ENCODE measurements around the gene STXBP1. TPM values are rescaled to one million over a fixed set of nuclear protein-coding genes. Genes with fewer than 3 reads are reported as not detected.

The STXBP1 gene
- 36.4 and 43.1 TPM in 2 replicates for total RNA-seq (2011; cell fraction: chromatin; rRNA removed; ENCODE audit: low replicate concordance)
- total RNA-seq (2011; cell fraction: nucleolus; rRNA removed), result 15.3 and 19.2 TPM in 2 replicates
- total RNA-seq (2011; cell fraction: nucleoplasm; rRNA removed), result 30.8 and 40.9 TPM in 2 replicates
- total RNA-seq (2014; rRNA removed), result 9.7 and 14.7 TPM in 2 replicates
- total RNA-seq (2014; rRNA removed; fragmentation: Illumina TruSeq; extraction: Trizol), result 5.6 and 6.0 TPM in 2 replicates
- total RNA-seq (2015; rRNA removed; fragmentation: Illumina TruSeq; extraction: Trizol), result 4.4 and 4.6 TPM in 2 replicates
- 32.5 and 35.1 TPM in 2 replicates for total RNA-seq (2021)
- polyA plus RNA-seq (2011; rRNA removed), result 11.1 and 15.9 TPM in 2 replicates
- 9.6 and 10.4 TPM in 2 replicates for polyA plus RNA-seq (2011; cell fraction: cytosol; rRNA removed)
- polyA plus RNA-seq (2011; cell fraction: nucleus; rRNA removed), result 19.9 and 22.9 TPM in 2 replicates
- polyA plus RNA-seq (2012), result 24.2 and 28.8 TPM in 2 replicates
- polyA plus RNA-seq (2014; fragmentation: Illumina TruSeq; extraction: Trizol), result 20.2 and 23.8 TPM in 2 replicates
- 1 to 10 TPM; 6.2 to 8.1 TPM for polyA plus RNA-seq (2014; fragmentation: Nextera tagmentation; extraction: Ambion mirVana)
- polyA plus RNA-seq (2014; rRNA removed), result 10.9 and 12.7 TPM in 2 replicates
- 9.1 and 12.1 TPM in 2 replicates for polyA minus RNA-seq (2011; rRNA and poly(A)+ RNA removed)
- polyA minus RNA-seq (2011; cell fraction: cytosol; rRNA and poly(A)+ RNA removed), result 15.6 and 23.9 TPM in 2 replicates
- 7.0 and 13.6 TPM in 2 replicates for polyA minus RNA-seq (2011; cell fraction: nucleus; rRNA and poly(A)+ RNA removed)
- Bru-seq, nascent RNA, result percentile 53 among the genes with signal in this experiment
- BruChase-seq, experiment 1, labeled RNA remaining after a 2-hour chase, result percentile 53 among the genes with signal in this experiment
- percentile 58 among the genes with signal in this experiment for BruChase-seq, experiment 2, labeled RNA remaining after a 6-hour chase
- long read RNA-seq, experiment 1, transcript STXBP1-201 (19 exons, 3,765 nt), result minor isoform, 5 of 25 reads
- long read RNA-seq, experiment 1, transcript STXBP1-212 (1 exons, 2,582 nt), result major isoform, 8 of 25 reads
- long read RNA-seq, experiment 1, partial matches to known transcripts, result 10 of 25 reads
- long read RNA-seq, experiment 1, other reads (novel, unspliced or antisense), result 2 of 25 reads
- long read RNA-seq, experiment 2, transcript STXBP1-212 (1 exons, 2,582 nt), result minor isoform, 5 of 21 reads
- long read RNA-seq, experiment 2, transcript STXBP1-201 (19 exons, 3,765 nt), result major isoform, 7 of 21 reads
- long read RNA-seq, experiment 2, partial matches to known transcripts, result 3 of 21 reads
- long read RNA-seq, experiment 2, other reads (novel, unspliced or antisense), result 6 of 21 reads
- long read RNA-seq, experiment 3, partial matches to known transcripts, result 4 of 8 reads
- long read RNA-seq, experiment 3, other reads (novel, unspliced or antisense), result 1 of 8 reads

DNA sequence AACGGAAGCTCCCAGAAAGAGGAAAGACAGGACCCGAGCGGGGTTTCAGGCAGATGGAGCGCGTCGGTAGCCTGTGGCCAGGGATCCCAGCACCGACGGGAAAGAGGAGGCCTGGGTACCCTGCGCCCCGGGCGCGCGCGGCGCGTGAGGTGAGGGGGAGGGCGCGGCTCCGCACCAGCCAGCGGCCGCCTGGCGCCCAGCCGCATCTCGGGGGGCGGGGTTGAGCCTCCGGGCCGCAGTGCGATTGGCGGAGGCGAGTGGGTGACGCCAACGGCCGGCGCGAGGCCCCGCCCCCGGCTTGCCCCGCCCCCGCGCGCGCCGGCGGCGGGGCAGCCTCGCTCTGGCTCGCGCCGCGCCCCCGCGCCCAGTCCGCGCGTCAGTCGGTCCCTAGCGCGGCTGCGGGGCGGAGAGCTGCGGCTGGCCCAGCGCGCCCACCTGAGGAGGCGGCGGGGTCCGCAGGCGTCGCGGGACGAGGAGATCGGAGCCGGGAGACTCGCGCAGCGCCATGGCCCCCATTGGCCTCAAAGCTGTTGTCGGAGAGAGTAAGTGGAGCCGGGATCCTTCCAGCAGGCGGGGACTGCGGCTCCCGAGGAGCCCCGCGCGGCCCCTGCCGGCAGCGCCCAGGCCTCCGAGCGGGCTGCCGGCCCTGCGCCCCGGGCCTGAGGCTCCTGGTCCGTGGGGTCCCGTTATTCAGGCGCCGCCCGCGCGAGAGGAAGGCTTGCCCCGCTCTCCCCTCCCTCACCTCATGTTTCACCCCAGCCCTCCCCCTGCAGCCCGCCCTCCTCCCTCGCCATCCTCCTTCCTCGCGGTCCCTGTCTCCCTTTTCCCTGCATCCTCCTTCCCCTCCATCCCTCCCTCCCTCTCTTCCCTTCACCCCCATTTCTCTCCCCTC lies at the start of gene STXBP1:
TSS of gene STXBP1 (plus strand) at position 379 of the 892 bp plus-strand sequence. CDS start at position 506, 127 bp downstream.
- Histone ChIP-seq H4K20me1 (replicated peaks; ENCODE audit: control insufficient read depth, insufficient read depth, low read length) (no peaks in the 10 kb centered on the region), H3K27ac (ENCODE audit: extremely low read depth, low read depth, low read length) (peak within 1 kb of the TSS; percentile 71), H3K9ac (ENCODE audit: insufficient read depth in 1 of 2, low read depth in 2 of 2, low read length in 2 of 2) (peak within 1 kb of the TSS; percentile 66 to 92), H3K27me3 (ENCODE audit: control insufficient read depth in 2 of 2, insufficient read depth in 2 of 2, low read length in 2 of 2) (no peaks in the 10 kb centered on the region), H3K4me2 (ENCODE audit: insufficient read depth, low read length) (peak within 1 kb of the TSS; percentile 93), H3K4me1 (replicated peaks in 1 of 2; ENCODE audit: control insufficient read depth in 2 of 2, insufficient read depth in 2 of 2, low read length in 2 of 2) (peaks cover 18 to 32% of the 10 kb centered on the region in 2 experiments), H3K4me3 (peak within 1 kb of the TSS; percentile 76), H3K9me1 (ENCODE audit: control insufficient read depth, insufficient read depth, low read length) (no peaks in the 10 kb centered on the region), H3K79me2 (ENCODE audit: control insufficient read depth, insufficient read depth, low read length) (peaks cover 12% of the 10 kb centered on the region), H2AFZ (ENCODE audit: low read depth, low read length) (peak within 1 kb of the TSS; percentile 97), H3K9me3 (replicated peaks; ENCODE audit: control insufficient read depth, insufficient read depth, low read depth, low read length) (no peaks in the 10 kb centered on the region), H3K36me3 (ENCODE audit: control insufficient read depth, insufficient read depth, low read length) (no peaks in the 10 kb centered on the region)
- FAIRE-seq, result no peak
- ChIA-PET CTCF (ENCODE audit: low intra/inter-chr PET ratio) (no interaction called here), POLR2A (interaction anchor here (0.6 to 1.4 kb wide), 7 partner anchors 9 to 198 kb away, joined by 3 to 4 read pairs (median 3); no protein-coding TSS in a partner anchor)
- WGBS (ENCODE audit: insufficient coverage, low coverage, missing lambda C conversion rate), result 1% methylated on average over 42 of the region's 102 CpGs
- in situ Hi-C loops (cut with MboI), result no loop called here
- DNase-seq (ENCODE audit: extremely low read depth in 1 of 4, low spot score in 3 of 4), result peak; percentile 91 to 97 (median 97)
- peak; percentile 87 for ATAC-seq
- intact Hi-C loops (cut with micrococcal nuclease), result no loop called here
- no TSS peak for BruUV-seq (replicated peaks)
- TF ChIP-seq ZNF263 (CRISPR knock-in tag; IDR thresholded peaks at IDR 0.05; ENCODE audit: borderline replicate concordance), result peak; percentile 84
- 0 out of 2 replicates have a peak, but pooled peaks have one; percentile 25 for TF ChIP-seq ZNF444 (CRISPR knock-in tag; IDR thresholded peaks at IDR 0.05)
- peak; percentile 48; the same call in 1 of the 2 replicates for TF ChIP-seq ATF7 (IDR thresholded peaks at IDR 0.05)
- peak; percentile 76 for TF ChIP-seq RBFOX2 (IDR thresholded peaks at IDR 0.05; ENCODE audit: low read depth, low read length)
- no peak for TF ChIP-seq RNF2 (IDR thresholded peaks at IDR 0.05)
- TF ChIP-seq ZNF184 (CRISPR knock-in tag; IDR thresholded peaks at IDR 0.05), result no peak
- TF ChIP-seq CBX8 (IDR thresholded peaks at IDR 0.05; ENCODE audit: borderline replicate concordance, extremely low read depth, low read depth, low read length, poor library complexity, severe bottlenecking), result no peak
- TF ChIP-seq ZKSCAN1 (IDR thresholded peaks at IDR 0.05; ENCODE audit: low read depth, low read length), result no peak
- TF ChIP-seq ATF6 (CRISPR knock-in tag; IDR thresholded peaks at IDR 0.05), result 0 out of 2 replicates have a peak, but pooled peaks have one; percentile 37
- no peak for TF ChIP-seq HBP1 (CRISPR knock-in tag; IDR thresholded peaks at IDR 0.05)
- 0 out of 2 replicates have a peak, but pooled peaks have one; percentile 39 for TF ChIP-seq ETV5 (CRISPR knock-in tag; IDR thresholded peaks at IDR 0.05; ENCODE audit: low read depth)

All from K562 (cell line).